HG03095 (cell line): ENCODE data around the gene DPEP1.
"Not testable (repeated sequence)": the region's sequence is repeated elsewhere in the genome, so short reads cannot be mapped to it uniquely, and the experiment has no call there.

Experiments
- ATAC-seq: cut with Tn5 transposase; IDR thresholded peaks from one replicate; pipeline ENCODE4 v1.9.1; 2021; ENCODE audit warnings: moderate library complexity; ENCODE audit not compliant: unreplicated experiment

DPEP1 gene

DNA sequence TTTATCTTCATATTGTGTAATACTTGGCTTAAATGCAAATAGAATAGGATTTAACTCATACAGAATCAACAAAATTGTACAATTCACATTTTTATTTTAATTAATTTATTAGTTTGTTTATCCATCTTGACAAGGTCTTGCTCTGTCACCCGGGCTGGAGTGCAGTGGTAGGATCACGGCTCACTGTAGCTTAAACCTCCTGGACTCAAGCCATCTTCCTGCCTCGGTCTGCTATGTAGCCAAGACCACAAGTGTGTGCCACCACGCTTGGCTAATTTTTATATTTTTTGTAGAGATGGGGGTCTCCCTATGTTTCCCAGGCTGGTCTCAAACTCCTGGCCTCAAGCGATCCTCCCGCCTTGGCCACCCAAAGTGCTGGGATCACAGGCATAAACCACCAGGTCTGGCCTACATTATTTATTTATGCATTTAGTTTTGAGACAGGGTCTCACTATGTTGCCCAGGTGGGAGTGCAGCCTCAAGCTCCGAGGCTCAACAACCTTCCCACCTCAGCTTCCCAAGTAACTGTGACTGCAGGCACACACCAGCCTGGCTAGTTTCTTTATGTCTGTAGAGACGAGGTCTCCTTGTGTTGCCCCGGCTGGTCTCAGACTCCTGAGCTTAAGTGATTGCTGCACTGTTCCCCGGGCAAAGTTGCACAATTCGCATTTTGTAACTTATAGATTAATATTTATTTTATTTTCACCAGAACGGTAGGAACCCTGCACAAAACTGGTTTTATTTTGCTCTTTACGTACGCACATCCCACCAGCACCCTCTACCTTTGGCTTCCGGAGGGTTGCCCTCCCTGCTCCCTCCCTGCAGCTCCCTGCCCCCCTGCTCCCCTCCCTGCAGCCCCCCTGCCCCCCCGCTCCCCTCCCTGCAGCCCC is 4.9 kb downstream of the DPEP1 start:
- no peak for ATAC-seq

DNA sequence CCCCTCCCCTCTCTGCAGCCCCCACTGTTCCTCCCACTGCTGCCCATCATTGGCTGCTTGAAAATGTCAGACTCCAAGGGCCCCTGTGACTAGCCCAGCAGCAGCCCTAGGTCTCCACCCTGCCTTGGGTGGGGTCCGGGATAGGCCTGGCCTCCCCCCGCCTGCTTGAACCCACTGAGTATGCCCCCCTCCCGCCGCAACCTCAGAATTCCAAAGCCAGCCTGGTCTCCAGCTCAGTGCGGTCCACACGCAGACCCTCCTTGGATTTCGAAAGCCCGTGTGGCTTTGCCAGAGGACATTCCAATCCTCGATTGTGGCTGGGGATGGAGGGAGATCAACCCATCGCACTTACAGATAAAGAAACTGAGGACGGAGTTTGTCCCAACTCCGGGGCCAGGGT is 6.4 kb downstream of the DPEP1 start:
- no peak for ATAC-seq

DNA sequence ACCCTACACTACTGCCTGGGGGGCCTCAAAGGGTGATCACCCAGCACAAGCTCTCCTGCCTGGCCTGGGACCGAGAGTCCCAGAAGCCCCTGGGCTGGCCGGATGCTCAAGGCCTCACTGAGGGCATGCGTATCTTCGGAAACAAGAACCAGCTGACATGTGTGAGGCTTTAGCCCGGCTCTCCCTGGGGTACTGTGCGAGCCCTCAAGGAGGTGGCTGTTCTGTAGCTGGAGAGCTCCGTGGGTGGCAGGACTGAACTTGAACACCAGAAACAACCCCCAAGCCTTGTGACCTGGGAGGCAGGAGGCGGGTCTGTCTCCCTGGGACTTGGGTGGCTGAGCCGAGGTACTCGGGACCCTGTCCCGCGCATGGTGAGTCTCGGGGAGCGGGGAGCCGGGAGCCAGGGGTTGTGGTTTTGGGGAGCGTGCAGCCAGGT is 7.0 kb downstream of the DPEP1 start:
- no peak for ATAC-seq

DNA sequence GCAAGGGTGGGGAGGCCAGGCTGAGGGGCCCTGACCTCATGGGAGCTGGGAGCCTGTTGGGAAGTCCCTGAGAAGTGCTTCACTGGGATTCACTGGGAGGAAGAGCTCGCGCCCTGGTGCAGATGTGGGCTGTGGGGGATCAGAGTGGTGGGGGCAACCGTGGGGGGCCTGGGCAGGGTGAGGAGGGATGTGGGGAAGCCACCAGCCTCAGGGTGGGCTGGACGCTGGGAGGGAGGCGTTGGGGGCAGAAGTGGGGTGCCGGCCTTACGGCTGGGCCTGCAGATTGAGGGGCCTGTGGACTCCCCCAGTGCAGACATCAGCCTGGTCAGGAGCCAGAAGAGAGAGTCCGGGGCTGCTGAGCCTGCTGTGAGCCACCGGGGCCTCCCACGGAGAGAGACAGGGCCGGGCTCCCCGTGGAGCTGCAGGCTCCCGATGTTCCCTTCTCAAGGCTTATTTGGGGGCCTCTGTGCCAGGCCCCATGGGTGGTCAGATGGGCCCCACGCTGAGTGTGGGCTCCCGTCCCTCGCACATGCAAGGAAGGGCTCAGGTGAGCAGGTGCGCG is 7.8 kb downstream of the DPEP1 start:
- ATAC-seq, result no peak

DNA sequence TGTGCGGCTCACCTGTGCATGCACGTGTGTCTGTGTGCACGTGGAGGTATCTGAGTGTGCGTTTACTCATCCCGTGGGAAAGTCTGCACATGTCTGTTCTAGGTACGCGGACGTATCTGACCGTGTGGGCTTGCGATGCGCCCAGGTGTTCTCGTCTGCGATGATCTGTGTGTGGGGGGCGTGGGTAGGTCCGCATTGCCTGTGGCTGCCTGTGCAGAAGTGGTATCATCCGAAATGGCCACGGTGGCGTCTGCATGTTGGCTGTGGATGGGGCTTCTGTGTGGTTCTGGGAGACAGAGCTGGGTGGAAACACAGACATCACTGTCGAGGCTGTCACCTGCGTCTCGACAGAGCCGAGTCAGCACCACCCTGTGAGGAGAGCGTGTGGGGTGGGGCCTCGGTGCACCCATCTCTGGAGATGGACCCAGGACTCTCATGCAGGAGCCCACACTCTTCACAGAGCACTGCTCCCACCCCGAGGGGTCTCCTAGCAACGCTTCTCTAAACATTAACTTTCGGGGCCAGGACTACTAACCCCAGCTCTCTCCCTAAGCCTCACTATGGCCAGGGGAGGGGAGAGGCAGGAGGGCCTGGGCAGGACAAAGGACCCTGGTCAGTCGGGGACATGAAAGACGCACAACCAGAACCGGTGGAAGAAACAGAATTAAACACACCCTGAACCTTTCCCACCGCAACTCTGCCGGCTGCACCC is 8.4 kb downstream of the DPEP1 start:
- no peak for ATAC-seq

DNA sequence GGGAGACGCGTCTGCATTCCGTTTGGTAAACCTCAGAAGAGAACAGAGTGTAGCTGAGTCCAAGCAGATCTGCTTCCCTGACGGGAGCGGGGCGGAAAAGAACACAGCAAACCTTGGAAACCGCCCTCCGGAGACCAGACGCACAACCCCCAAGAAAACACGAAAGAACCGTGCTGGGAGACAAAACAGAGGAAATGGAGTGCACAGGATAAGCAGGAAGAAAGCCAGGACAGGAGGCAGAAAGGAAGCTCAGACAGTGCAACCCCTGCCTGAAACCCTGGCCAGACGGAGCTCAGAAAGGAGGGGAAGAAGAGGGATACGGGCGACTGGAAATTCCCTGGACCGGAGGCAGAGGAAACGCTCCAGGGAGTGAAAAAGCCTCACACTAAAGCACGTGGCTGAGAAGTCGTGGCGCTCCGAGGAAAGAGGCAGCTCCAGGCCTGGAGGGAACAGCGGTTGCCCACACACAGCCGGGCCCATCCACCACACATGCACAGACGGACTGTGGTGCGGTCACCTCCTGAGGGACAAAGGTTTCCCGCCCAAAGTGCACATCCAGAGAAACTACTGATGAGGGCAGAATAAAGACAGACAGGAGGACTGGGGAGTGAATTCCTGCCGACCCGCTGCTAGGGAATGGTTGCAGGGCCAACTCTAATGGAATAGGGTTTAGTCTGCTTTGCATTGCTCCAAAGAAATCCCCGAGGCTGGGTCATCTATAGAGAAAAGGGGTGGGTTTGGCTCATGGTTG is 10.2 kb downstream of the DPEP1 start:
- no peak for ATAC-seq

DNA sequence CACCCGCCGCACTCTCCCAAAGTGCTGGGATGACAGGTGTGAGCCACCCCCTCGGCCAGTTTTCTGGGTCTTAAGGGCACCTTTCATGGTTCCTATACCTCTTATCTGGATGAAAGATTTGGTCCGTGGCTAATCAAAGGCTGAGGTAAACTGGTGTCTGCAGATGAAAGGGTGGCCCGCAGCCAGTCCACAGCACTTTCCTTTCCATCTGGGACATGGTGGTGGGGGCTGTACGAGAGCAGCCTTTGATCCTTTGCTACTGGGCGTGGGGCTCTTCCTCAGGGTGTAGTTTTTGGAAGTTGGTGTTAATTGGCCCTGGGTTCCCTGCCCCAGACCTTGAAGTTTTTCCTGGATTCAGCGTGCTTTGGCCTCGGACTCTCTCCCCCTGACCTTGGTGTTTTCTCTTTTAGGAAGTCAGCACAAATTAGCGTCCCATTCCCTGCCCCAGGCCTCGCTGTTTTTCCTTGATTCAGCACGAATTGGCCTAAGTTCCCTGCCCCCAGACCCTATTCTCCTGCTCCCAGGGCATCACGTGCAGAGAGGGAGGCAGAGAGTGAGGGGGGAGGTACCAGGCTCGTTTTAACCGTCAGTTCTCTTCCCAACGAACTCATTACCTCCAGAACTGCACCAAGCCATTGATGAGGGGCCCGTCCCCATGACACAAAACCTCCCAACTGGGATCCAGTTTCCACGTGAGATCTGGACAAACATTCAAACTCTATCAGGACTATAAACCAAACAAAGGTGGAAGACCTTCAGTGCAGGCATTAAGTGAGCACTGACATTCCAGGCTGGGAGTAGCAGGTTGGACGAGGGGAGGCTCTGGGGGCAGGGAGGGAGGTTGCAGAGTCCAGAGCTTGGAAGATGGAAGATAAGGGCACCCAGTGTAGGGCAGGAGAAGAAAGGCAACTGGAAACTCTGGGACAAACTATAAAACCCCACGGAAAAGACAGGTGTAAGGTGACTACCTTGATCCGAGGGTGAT is 11.6 kb downstream of the DPEP1 start:
- no peak for ATAC-seq

DNA sequence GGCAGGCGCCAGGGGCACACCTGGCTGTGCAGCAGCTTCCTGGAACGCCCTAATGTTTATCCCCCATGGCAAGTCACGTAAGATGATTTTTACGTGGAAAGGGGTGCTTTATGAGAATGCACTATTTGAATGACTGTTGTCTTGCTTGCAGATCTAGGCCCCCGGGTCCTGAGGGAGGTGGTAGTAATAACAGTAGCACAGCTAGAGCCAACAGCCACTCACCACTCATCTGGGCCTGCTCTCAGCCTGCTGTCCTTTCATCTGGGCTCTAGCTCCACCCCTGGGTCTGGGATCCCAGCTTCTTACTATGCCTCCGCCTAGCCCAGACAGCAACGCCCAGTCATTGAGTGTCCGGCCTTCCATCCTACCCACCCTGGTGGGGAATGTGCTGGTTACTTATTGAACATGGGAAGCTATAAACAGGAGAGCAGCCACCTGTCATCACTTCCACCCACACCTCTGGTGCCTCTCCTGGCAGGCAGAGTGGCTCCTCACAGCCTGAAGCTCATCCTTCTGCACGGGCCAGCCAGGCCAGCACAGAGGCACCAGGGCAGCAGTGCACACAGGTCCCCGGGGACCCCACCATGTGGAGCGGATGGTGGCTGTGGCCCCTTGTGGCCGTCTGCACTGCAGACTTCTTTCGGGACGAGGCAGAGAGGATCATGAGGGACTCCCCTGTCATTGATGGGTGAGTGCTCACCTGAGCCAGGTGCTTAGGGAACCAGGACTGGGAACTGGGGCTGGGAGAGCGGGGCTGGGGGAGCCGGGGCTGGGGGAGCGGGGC is 16.6 kb downstream of the DPEP1 start:
- ATAC-seq, result no peak

DNA sequence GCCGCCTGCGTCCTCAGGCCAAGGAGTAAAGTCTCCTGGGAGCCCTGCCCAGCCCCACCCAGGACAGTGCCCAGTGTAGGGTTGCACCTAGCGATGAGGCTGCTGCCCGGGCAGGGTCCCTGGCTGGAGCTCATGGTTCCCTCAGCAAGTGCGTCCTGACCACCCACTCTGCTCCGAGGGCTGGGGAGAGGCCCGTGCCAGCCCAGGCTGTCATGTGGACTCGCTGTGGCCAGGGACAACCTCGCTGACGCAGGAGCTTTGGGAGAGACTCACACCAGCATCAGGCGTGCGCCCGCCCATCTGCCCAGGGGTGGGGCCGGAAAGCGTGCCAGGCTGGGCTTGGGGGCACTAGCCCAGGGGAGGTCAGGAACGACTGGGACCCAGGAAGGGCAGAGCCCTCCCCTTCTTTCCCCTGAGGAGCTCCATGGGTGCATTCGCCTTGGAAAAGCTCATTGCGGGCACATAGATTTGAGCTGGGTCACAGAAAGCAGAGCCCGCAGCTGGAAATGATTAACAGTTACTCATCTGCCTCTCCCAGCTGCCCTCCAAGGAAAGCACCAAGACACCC is 19.7 kb downstream of the DPEP1 start:
- no peak for ATAC-seq

DNA sequence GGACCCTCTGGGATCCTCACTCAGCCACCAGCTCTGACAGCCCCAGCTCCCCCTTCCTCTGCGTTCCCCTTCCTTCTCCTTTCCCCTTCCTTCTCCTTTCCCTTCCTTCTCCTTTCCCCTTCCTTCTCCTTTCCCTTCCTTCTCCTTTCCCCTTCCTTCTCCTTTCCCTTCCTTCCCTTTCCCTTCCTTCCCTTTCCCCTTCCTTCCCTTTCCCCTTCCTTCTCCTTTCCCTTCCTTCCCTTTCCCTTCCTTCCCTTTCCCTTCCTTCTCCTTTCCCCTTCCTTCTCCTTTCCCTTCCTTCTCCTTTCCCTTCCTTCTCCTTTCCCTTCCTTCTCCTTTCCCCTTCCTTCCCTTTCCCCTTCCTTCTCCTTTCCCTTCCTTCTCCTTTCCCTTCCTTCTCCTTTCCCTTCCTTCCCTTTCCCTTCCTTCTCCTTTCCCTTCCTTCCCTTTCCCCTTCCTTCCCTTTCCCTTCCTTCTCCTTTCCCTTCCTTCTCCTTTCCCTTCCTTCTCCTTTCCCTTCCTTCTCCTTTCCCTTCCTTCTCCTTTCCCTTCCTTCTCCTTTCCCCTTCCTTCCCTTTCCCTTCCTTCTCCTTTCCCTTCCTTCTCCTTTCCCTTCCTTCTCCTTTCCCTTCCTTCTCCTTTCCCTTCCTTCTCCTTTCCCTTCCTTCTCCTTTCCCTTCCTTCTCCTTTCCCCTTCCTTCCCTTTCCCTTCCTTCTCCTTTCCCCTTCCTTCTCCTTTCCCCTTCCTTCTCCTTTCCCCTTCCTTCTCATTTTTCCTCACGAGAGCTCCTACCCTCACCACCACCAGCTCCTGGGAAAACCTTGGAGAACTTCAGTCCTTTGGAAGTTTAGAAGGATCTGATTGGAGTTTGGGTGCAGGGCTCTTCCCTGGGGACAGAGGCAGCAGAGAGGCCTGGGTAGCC is 21.3 kb downstream of the DPEP1 start:
- ATAC-seq, result not testable (repeated sequence)

DNA sequence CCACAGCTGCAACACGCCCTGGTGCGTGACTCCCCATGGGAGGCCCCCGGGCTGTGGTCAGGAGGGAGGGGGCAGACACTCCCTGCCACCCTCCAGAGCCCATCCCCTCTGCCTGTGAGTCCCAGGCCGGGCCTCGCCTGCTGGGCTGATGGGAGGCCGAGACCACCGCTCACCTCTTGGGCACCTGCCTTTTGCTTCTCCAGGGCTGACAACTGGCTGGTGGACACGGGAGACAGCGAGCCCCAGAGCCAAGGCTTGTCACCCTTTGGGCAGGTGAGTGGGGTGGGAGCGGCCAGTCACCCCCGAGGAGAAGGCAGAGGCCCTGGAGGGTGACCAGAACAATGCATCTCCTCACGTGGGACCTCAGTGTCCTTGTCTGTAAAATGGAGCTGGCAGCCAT is 23.2 kb downstream of the DPEP1 start:
- no peak for ATAC-seq

DNA sequence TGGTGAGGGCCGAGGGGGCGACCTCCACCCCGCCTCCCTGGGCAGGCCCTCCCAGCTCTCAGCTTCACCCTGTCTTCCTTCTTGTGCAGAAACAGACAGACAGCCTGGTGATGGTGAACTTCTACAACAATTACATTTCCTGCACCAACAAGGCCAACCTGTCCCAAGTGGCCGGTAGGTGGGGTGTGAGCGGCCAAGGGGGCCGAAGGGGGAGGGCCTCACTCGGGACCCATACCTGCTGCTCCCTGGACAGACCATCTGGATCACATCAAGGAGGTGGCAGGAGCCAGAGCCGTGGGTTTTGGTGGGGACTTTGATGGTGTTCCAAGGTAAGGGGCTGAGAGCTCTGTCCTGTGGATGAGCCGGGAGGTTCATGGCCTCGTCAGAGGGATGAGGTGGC is 23.9 kb downstream of the DPEP1 start:
- no peak for ATAC-seq

DNA sequence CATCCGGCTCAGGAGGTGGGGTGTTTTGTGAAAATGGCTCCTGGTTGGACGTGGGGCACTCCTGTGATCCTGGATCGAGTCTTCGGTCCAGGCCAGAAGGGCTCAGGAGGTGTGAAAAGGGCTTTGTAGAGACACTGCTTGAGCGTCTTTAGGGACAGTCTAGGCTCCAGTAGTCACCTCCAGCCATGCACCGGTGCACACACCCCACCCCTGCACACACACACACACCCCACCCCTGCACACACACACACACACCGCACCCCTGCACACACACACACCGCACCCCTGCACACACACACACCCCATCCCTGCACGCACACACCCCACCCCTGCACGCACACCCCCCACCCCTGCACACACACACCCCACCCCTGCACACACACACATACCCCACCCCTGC is 25.0 kb downstream of the DPEP1 start:
- no peak for ATAC-seq

DNA sequence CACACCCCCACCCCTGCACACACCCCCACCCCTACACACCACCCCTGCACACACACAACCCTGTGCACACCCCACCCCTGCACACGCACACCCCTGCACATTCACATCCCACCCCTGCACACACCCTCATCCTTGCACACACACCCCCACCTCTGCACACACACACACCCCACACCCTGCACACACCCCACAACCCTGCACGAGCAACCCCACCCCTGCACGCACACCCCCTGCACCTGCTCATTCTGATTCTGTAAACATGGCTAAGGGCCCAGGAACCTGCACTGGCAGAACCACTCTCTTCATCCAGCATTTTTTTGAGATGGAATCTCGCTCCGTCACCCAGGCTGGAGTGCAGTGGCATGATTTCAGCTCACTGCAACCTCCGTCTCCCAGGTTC is 25.9 kb downstream of the DPEP1 start:
- ATAC-seq, result no peak

DNA sequence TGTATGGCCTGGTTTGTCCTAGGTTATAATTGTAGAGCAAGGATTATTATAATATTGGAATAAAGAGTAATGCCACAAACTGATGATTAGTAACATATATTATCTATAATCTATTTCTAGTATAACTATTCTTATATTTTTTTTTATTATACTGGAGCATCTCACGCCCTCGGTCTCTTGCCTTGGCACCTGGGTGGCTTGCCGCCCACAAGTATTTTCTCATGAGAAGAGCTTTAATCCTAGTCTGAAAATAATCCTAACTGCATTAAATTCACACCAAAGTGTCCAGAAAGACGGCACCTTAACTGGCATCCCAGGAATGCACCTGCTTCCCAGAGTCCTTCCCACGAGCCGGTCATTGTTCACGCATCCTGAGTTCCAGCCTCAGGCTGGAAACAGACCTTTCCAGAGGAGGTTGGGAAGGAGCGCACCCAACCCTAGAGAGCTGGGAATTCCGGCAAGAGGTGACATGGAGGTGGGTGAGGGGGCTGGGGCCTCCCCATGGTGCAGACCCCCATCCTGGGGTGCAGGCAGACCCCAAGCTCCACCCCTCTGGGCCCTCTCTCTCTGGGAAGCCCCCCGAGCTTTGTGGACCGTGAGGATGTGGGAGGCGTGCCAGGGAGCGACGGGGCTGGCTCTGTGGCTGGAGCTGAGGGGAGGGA is 28.1 kb downstream of the DPEP1 start:
- no peak for ATAC-seq

DNA sequence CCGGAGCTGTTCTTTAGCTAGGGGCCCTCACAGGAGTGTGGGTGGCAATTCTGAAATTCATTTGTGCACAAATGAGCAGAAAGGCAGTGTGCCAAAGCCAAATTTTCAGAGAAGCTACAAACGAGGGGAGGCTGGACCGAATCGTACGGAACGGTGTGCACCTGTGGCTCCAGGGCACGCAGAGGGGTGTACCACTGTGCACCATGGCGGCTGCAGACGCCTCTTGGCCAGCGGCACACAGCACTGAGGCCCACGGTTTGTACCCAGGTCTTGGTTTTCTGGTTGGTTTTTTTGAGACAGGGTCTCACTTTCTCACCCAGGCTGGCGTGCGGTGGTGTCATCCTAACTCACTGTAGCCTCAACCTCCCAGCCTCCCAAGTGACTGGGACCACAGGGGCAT is 29.1 kb downstream of the DPEP1 start:
- ATAC-seq, result no peak

DNA sequence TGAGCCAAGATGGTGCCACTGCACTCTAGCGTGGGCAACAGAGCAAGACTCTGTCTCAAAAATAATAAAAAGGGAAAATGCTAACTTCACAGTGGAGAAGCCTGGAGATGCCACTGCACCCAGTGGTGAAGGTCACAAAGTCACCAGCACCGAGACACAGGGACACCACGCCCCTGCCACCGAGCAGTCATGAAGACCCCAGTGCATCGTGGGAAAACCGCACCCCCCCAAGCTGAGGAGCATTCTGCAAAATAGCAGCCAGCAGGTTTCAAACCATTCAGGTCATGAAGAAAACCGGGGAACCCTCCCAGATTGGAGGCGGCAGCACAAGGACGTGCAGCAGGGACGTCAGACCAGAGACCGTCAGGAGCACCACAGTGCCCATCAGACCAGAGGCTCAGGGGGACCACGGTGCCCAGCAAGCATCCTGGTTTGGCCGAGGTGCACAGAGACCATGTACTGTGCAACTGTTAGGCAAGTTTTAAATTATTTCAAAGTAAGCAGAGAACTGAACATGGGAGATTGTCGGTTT is 30.4 kb downstream of the DPEP1 start:
- ATAC-seq, result no peak
